Body of pancreas (tissue), 4 donors: ENCODE results near the gene PEA15.

Source experiments
- POLR2A ChIP-seq, 3 donors: fragments of 450-650 bp; IDR thresholded peaks; one replicate each; pipeline ENCODE4 v1.6.1; 2016; ENCODE audit warnings: antibody characterized with exemption in 3 of 3, mild to moderate bottlenecking in 2 of 3
- TF ChIP-seq, protein P1 (sequence below), 7 experiments: fragments of 450-650 bp in 4 of 7; fragments of 200-600 bp in 3 of 7; sonication (generic) in 3 of 7; IDR thresholded peaks; one replicate each; pipeline ENCODE4 v1.5.1; 2016 to 2019; ENCODE audit warnings: antibody characterized with exemption in 7 of 7

DNA sequence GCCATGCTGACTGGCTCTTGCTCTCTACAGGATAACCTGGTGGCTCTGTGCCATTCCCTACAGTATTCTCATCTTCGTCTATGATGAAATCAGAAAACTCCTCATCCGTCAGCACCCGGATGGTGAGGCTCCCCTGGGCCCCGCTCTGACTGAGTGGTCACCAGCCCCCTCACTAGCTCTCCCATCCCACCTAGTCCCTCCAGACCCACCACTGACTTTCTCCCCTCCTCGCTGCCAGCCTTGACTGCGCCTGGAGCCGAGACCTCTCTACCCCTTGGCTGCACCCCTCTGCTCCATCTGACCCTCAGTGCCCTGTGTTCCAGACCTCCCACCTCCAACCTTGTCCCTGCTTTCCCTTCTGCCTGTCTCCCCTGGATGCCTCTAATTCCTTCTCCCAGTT lies 18.9 kb upstream of the PEA15 start:
- no peak for TF ChIP-seq POLR2A (IDR thresholded peaks at IDR 0.05)
- TF ChIP-seq, protein P1, sequence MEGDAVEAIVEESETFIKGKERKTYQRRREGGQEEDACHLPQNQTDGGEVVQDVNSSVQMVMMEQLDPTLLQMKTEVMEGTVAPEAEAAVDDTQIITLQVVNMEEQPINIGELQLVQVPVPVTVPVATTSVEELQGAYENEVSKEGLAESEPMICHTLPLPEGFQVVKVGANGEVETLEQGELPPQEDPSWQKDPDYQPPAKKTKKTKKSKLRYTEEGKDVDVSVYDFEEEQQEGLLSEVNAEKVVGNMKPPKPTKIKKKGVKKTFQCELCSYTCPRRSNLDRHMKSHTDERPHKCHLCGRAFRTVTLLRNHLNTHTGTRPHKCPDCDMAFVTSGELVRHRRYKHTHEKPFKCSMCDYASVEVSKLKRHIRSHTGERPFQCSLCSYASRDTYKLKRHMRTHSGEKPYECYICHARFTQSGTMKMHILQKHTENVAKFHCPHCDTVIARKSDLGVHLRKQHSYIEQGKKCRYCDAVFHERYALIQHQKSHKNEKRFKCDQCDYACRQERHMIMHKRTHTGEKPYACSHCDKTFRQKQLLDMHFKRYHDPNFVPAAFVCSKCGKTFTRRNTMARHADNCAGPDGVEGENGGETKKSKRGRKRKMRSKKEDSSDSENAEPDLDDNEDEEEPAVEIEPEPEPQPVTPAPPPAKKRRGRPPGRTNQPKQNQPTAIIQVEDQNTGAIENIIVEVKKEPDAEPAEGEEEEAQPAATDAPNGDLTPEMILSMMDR (IDR thresholded peaks at IDR 0.05) = no peak
